Ovary (tissue), 9 donors: ENCODE measurements around the gene HDAC7. TPM values are rescaled to one million over a fixed set of nuclear protein-coding genes. Genes with fewer than 3 reads are reported as not detected.

Source experiments
- DNase-seq, 5 donors: peaks; one replicate each; pipeline ENCODE4 v3.0.0-alpha.2; 2019 to 2020
- H3K27ac ChIP-seq, 2 donors: fragments of 200-600 bp; one replicate each; pipeline versions ENCODE4 v1.5.1 to v1.8.0; 2019 to 2022
- H3K27me3 ChIP-seq: fragments of 200-600 bp; one replicate; pipeline ENCODE4 v1.8.0; 2022
- H3K36me3 ChIP-seq: fragments of 200-600 bp; sonication (generic); one replicate; pipeline ENCODE4 v1.5.1; 2019
- H3K4me1 ChIP-seq: one replicate; pipeline ENCODE4 v1.8.1; 2013; ENCODE audit warnings: mild to moderate bottlenecking, moderate library complexity; ENCODE audit not compliant: insufficient read depth
- H3K4me3 ChIP-seq: fragments of 200-600 bp; sonication (generic); one replicate; pipeline ENCODE4 v1.5.1; 2017
- H3K9me3 ChIP-seq, 2 donors: fragments of 200-600 bp in 1 of 2; sonication (generic) in 1 of 2; one replicate each; pipeline versions ENCODE4 v1.5.1 to v1.8.1; 2013 to 2019; ENCODE audit warnings: mild to moderate bottlenecking in 1 of 2, moderate library complexity in 1 of 2
- CTCF ChIP-seq, 3 donors: fragments of 450-650 bp in 2 of 3; fragments of 200-600 bp in 1 of 3; IDR thresholded peaks; one replicate each; pipeline versions ENCODE4 v1.5.1 to v1.8.0; 2016 to 2022; ENCODE audit warnings: antibody characterized with exemption in 3 of 3, mild to moderate bottlenecking in 1 of 3
- EP300 ChIP-seq: sonication (generic); formaldehyde crosslinking; IDR thresholded peaks from one replicate; pipeline ENCODE4 v1.6.1; 2017; ENCODE audit warnings: antibody characterized with exemption
- POLR2A ChIP-seq: fragments of 450-650 bp; IDR thresholded peaks from one replicate; pipeline ENCODE4 v1.6.1; 2017; ENCODE audit warnings: antibody characterized with exemption, mild to moderate bottlenecking, moderate library complexity
- whole genome bisulfite sequencing, 3 donors: extraction: QIAGEN DNeasy Blood & Tissue Kit in 1 of 3; methylation state at CpG; one replicate each; pipeline versions ENCODE4 v1.1.5 to v1.1.7; 2013 to 2017; 5-methylcytosine and 5-hydroxymethylcytosine counted together
- intact Hi-C, 4 donors: fragments of 100-400 bp; cut with DNase I; formaldehyde crosslinking; loops; one replicate each; pipeline versions ENCODE4 v1.11.0 to v1.15.1; 2022 to 2023
- polyA plus RNA-seq, 2 donors: library from polyadenylated mRNA; stranded (reverse); fragments of 200-250 nt in 1 of 2; fragments of 350-450 nt in 1 of 2; fragmentation: Illumina TruSeq in 1 of 2; extraction: RNeasy Lipid Tissue Mini Kit (QIAGEN cat#74804) in 1 of 2; gene quantifications; one replicate each; pipeline ENCODE4 v1.2.3, GENCODE V29; 2013 to 2014
- total RNA-seq, 7 donors: library from RNA; depleted of rRNA in 2 of 7; stranded (reverse); fragments of >200 nt in 2 of 7; fragmentation: NEBNext Ultra II Directional in 3 of 7; extraction: Animal tissue kit (Norgen Biotek cat#: 25700) in 3 of 7; gene quantifications; one replicate each; pipeline versions ENCODE4 v1.1.0 to v1.2.4, GENCODE V29; 2016 to 2023
- donor health status: DM: no; HTN: no; CAD: no; lungs with moderate emphysema.
- donor health status: DM: no; HTN: no; CAD: no.
- donor health status: Bipolar disorder and iron deficiency.
- donor health status: DM: yes; HTN: yes; CAD: no.
- donor health status: DM: no; HTN: no; CAD: no.
- donor health status: DM: yes; HTN: yes; CAD: no.

The HDAC7 gene
- total and polyA plus RNA-seq, 9 donors, result 40.1 to 151 (median 102) TPM

- Histone ChIP-seq H3K27me3 (no peaks in the 10 kb centered on the region), H3K9me3 (no peaks in the 10 kb centered on the region), H3K4me3 (no peak overlapping the region), H3K27ac (no peak overlapping the region), H3K4me1 (peaks cover 33% of the 10 kb centered on the region), H3K36me3 (no peaks in the 10 kb centered on the region)
- intact Hi-C loops, result loop anchor here in 2 of 4 donors (10.0 kb wide), 1 partner anchor 110 kb away; no protein-coding TSS in a partner anchor
- TF ChIP-seq CTCF (IDR thresholded peaks at IDR 0.05), result no peak
- no peak for TF ChIP-seq EP300
- no peak for TF ChIP-seq POLR2A
- WGBS, 3 donors, result 75 to 93% (median 88%) methylated on average over 3 of the region's 3 CpGs
- no peak for DNase-seq
Measured at GRCh38 chr12:47824635-47825034, 4.9 kb upstream of the HDAC7 start.

GRCh38 chr12:47824198-47824597 is 4.5 kb upstream of the HDAC7 start:
- H3K27ac ChIP-seq, result no peak overlapping the region
- H3K4me3 ChIP-seq, result no peak overlapping the region
- no peaks in the 10 kb centered on the region for H3K36me3 ChIP-seq
- no peaks in the 10 kb centered on the region for H3K9me3 ChIP-seq
- intact Hi-C loops, result loop anchor here in 2 of 4 donors (10.0 kb wide), 1 partner anchor 109 kb away; no protein-coding TSS in a partner anchor
- no peak for DNase-seq
- H3K4me1 ChIP-seq, result peaks cover 31% of the 10 kb centered on the region
- no peaks in the 10 kb centered on the region for H3K27me3 ChIP-seq
- TF ChIP-seq POLR2A, result no peak
- no peak for TF ChIP-seq EP300
- TF ChIP-seq CTCF (IDR thresholded peaks at IDR 0.05), result no peak
- 90 to 95% (median 95%) methylated on average over 2 of the region's 2 CpGs for WGBS, 3 donors

- no peaks in the 10 kb centered on the region for H3K9me3 ChIP-seq
- peak in 1 of 5 donors; percentile 60 for DNase-seq
- H3K4me3 ChIP-seq, result no peak overlapping the region
- H3K36me3 ChIP-seq, result no peaks in the 10 kb centered on the region
- TF ChIP-seq CTCF (IDR thresholded peaks at IDR 0.05) (no peak), POLR2A (no peak), EP300 (no peak)
- no peaks in the 10 kb centered on the region for H3K27me3 ChIP-seq
- peak overlapping the region in 1 of 2 donors; percentile 96 for H3K27ac ChIP-seq
- intact Hi-C loops, result loop anchor here in 2 of 4 donors (10.0 kb wide), 1 partner anchor 109 kb away; no protein-coding TSS in a partner anchor
- WGBS, 3 donors, result 57 to 61% (median 58%) methylated on average over 5 of the region's 5 CpGs
- peaks cover 26% of the 10 kb centered on the region for H3K4me1 ChIP-seq
Measured at GRCh38 chr12:47823422-47824086, 3.9 kb upstream of the HDAC7 start.

- peak overlapping the region; percentile 93 to 96 for H3K27ac ChIP-seq
Measured at GRCh38 chr12:47822863-47823262, 3.2 kb upstream of the HDAC7 start.

More at GRCh38 chr12:47822863-47823262, 3.2 kb upstream of the HDAC7 start:
- no peak for DNase-seq
- intact Hi-C loops, result loop anchor here in 2 of 4 donors (10.0 kb wide), 1 partner anchor 108 kb away; no protein-coding TSS in a partner anchor
- Histone ChIP-seq H3K36me3 (no peaks in the 10 kb centered on the region), H3K4me3 (no peak overlapping the region), H3K9me3 (no peaks in the 10 kb centered on the region), H3K4me1 (peaks cover 26% of the 10 kb centered on the region), H3K27me3 (no peaks in the 10 kb centered on the region)
- TF ChIP-seq POLR2A (no peak), EP300 (no peak), CTCF (IDR thresholded peaks at IDR 0.05) (no peak)
- WGBS, 3 donors, result 89 to 94% (median 92%) methylated on average over 3 of the region's 3 CpGs
